ENCODE data around the gene CCDC149.

CCDC149 gene

DNA sequence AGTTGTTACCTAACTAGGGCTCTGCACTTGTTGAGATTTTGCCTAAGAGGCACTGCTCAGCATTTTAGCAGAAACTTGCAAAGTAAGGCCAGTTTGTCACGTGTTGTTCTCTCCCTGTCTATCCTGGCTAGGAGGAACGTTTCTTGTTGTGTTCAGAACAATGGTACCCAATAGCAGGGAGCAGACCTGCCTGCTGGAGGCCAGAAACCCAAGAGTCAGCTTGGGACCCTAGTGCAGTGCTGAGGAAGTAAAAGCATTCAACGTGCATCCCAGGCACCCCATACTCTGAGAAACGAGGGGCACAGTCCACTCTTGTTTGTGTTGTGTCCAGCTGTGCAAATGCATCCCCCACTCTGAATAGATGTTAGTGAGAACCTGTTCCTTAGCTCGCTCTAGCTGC is 75.1 kb downstream of the CCDC149 start:
- no peak for DNase-seq

GRCh38 chr4:24837336-24837735 is 75.5 kb downstream of the CCDC149 start:
- no peak for DNase-seq

DNA sequence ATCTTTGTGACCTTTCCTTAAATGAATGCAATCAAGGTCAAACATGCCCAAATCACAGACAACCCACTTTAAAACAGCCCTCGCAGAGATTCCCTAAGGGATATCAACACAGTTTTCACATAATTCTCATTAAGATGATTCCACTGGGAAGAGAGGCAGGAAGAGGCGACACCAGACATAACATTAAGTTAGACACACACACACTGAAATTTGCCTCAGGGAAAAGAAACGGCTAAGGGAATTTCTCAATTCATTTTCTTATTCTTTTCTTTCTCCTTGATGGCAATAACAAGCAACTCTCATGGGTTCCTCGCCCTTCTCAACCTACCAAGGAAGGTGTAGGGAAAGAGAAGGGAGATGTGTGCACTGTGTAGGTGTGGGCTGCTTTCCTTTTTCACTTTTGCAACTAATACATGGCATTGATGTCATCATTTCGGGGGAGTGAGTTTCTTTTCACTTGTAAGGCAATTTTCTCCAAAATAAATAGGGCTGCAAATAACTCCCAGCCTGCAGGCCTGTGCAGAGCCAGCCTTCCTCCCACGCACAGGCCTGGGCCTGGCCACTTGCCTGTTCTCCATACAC is 76.1 kb downstream of the CCDC149 start:
- no peak for DNase-seq

GRCh38 chr4:24835696-24836095 is 77.1 kb downstream of the CCDC149 start:
- DNase-seq = no peak

GRCh38 chr4:24831637-24832036 is 81.2 kb downstream of the CCDC149 start:
- DNase-seq = no peak

GRCh38 chr4:24824720-24825119 is 88.1 kb downstream of the CCDC149 start:
- no peak for DNase-seq

DNA sequence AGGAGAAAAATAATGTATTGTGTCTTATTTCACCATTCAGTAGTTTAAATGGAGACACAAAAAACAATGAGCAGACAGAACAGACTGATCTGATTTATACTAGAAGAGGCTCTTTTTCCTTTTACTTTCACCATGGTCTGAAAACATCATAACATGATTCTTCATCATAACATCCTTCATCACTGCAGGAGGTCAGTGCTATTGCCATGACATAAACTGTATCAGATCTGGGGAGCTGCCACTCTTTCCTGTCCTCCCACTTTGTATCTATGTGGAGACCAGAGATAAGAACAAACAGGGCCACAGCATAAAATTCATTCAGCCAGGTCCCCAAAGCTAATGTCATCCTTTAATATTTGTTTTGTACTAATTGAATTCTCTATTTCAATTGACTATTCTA is 92.3 kb downstream of the CCDC149 start:
- no peak for DNase-seq

- no peak for DNase-seq
Observed at GRCh38 chr4:24816797-24817196, 96.0 kb downstream of the CCDC149 start.

DNA sequence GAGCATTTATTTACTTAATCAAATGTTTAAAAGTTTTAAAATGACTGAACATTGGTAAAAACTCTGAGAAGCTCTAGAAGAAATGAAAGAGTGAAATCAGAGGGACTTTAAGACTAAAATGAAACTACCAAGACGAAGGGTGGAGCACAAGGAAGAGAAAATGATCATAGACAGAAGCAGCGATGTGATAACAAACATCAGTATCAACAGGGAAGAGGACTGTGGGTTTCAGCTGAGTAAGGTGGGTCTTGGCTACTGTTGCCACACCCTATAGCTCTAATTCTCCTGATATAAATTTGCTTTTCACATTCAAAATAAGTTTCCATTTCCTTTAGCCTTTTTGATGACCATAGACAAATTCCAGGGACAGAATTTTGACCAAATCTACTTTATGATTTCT is 99.1 kb downstream of the CCDC149 start:
- no peak for DNase-seq

GRCh38 chr4:24810871-24811631 is 101.8 kb downstream of the CCDC149 start:
- no peak for DNase-seq

- DNase-seq = no peak
Observed at GRCh38 chr4:24809815-24810405, 102.9 kb downstream of the CCDC149 start.

DNA sequence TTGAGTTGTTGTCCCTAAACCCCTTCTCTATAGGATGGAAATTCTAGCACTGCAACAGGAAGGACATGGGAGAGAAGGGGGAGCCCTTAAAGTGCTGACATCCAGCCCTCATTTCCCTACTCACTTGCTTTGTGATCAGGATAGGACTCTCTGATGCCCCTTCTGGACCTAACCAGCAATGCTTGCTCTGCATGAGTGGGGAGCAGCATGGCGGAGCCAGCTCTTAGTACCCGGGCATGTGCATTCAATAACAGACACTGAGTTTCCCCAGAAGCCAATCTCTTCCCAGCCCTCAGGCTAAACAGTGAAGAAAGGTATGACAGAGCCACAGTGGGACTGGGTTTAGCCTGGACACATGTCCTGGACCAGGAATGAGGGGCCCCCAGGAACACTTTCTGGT is 103.5 kb downstream of the CCDC149 start:
- DNase-seq = no peak

DNA sequence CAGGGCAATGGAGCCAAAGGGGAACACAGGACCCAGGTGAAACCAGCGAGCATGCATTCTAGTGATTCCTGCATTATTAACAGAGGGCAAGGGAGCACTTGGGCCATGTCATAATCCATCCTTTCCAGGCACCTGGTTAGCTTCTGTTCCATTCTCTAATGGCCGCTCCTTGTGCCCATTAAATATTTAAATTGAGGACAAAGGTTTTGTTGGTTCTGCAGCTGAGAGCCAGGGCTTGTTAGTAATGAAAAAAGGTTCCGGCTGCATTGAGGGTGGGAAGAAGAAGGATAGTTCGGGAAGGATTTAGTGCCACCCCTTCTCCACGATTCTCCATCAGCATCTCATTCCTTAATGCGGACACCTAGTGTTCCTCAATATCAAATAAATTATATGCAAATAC is 103.9 kb downstream of the CCDC149 start:
- DNase-seq = no peak

DNA sequence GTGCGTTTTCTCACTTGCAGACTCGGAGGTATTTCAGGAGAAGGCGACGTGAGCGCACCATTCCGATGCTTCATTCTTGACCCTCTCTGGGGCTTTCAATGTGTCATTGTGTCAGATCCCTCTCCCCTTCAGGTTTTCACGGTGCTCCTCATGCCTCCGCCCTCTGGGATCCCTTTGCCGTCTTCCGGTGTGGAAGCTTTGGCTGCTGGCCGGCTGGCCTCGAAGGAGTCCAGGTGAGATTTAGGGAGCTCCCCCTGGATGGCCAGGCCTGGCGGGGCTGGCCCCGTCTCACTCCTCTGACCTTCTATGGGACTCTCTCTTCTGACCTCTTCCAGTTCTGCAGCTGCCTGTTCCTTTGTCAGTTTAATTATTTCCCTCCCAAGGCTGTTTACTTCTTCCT is 104.6 kb downstream of the CCDC149 start:
- DNase-seq = no peak

DNA sequence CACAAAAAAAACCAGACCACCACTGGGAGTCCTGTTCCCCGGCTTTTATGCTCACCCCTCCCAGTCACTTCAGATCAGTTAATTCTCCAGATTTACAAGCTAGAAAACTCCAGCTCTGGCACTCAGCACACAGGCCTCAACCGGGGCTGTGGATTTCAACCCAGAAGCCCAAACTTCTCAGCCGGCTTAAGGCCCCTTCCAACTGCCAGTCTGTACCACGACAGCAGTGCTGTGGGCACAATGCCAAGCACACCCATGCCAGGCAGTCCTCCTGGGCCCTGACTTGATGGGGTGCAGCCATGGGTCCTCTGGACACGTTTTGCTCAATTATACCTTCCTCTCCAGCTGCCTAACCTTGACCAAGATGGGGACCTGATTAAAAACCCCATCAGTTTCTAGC is 105.2 kb downstream of the CCDC149 start:
- DNase-seq = no peak

DNA sequence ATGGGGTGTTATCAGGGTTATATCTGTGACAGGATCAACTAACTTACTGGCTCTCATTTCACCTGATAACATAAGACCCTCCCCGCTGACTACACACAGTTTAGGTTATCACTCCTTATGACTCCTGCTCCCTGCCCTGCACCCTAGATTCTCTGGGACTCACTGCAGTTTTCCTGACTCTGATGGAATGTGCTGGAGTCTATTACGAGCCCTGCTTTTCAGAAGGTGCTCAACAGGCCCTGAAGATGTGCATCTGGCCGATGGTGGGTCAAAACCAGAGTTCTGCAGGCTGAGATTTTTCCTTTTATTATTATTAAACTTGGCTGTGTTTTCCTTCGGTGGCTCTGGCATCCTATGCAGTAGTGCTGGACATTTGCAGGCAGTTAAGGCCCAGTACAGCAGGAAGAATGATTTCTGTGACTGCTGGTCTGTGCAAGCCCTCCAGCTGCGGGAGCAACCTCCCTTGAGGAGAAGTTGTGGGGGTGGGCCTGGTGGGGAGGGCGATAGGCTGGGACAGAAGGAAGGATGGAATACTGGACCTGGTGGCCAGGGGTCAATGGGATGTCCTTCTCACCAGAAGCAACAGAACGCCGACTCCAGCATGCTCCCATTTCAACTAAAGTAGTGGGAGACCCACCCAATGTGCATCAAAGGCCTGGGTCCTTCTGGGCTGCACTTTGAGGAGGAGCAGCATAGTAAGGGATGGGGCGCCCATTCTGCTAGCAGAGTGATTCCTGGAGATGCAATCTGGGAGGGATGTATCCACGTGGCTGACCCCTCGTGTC is 106.4 kb downstream of the CCDC149 start:
- DNase-seq = no peak

GRCh38 chr4:24805566-24805965 is 107.3 kb downstream of the CCDC149 start:
- DNase-seq = no peak

- DNase-seq = peak; percentile 57
Observed at GRCh38 chr4:24805067-24805466, 107.8 kb downstream of the CCDC149 start.

- no peak for DNase-seq
Observed at GRCh38 chr4:24802648-24803047, 110.2 kb downstream of the CCDC149 start.

GRCh38 chr4:24801136-24801855 is 111.5 kb downstream of the CCDC149 start:
- DNase-seq = no peak

- no peak for DNase-seq
Observed at GRCh38 chr4:24800325-24800895, 112.4 kb downstream of the CCDC149 start.

DNA sequence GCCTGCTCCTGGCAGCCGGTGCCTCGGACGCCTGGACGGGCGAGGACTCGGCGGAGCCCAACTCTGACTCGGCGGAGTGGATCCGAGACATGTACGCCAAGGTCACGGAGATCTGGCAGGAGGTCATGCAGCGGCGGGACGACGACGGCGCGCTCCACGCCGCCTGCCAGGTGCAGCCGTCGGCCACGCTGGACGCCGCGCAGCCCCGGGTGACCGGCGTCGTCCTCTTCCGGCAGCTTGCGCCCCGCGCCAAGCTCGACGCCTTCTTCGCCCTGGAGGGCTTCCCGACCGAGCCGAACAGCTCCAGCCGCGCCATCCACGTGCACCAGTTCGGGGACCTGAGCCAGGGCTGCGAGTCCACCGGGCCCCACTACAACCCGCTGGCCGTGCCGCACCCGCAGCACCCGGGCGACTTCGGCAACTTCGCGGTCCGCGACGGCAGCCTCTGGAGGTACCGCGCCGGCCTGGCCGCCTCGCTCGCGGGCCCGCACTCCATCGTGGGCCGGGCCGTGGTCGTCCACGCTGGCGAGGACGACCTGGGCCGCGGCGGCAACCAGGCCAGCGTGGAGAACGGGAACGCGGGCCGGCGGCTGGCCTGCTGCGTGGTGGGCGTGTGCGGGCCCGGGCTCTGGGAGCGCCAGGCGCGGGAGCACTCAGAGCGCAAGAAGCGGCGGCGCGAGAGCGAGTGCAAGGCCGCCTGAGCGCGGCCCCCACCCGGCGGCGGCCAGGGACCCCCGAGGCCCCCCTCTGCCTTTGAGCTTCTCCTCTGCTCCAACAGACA is 113.1 kb downstream of the CCDC149 start:
- DNase-seq = no peak

Measured in NCI-H1092 treated with DMSO at 0.1 percent for 48 hours (cell line).